ENCODE data around the gene SHROOM3.

Gene SHROOM3

GRCh38 chr4:76692761-76693160 is 257.7 kb downstream of the SHROOM3 start:
- H3K36me3 Mint-ChIP-seq (ENCODE audit: low read depth), result no peaks in the 10 kb centered on the region
- peaks cover 76% of the 10 kb centered on the region for H3K27me3 Mint-ChIP-seq
- intact Hi-C loops (cut with micrococcal nuclease), result no loop called here
- no peak overlapping the region for H3K4me3 Mint-ChIP-seq
- H3K4me1 Mint-ChIP-seq (ENCODE audit: low read depth), result peaks cover 10% of the 10 kb centered on the region
- no peaks in the 10 kb centered on the region for H3K9me3 Mint-ChIP-seq
- no peak overlapping the region for H3K27ac Mint-ChIP-seq

GRCh38 chr4:76694056-76694455 is 259.0 kb downstream of the SHROOM3 start:
- no peaks in the 10 kb centered on the region for H3K36me3 Mint-ChIP-seq (ENCODE audit: low read depth)
- H3K4me1 Mint-ChIP-seq (ENCODE audit: low read depth), result peaks cover 10% of the 10 kb centered on the region
- no peak overlapping the region for H3K4me3 Mint-ChIP-seq
- H3K9me3 Mint-ChIP-seq, result no peaks in the 10 kb centered on the region
- peaks cover 68% of the 10 kb centered on the region for H3K27me3 Mint-ChIP-seq
- H3K27ac Mint-ChIP-seq, result no peak overlapping the region
- intact Hi-C loops (cut with micrococcal nuclease), result no loop called here

- H3K27me3 Mint-ChIP-seq, result peaks cover 63% of the 10 kb centered on the region
- H3K36me3 Mint-ChIP-seq (ENCODE audit: low read depth), result no peaks in the 10 kb centered on the region
- intact Hi-C loops (cut with micrococcal nuclease), result no loop called here
- no peak overlapping the region for H3K4me3 Mint-ChIP-seq
- no peaks in the 10 kb centered on the region for H3K9me3 Mint-ChIP-seq
- H3K4me1 Mint-ChIP-seq (ENCODE audit: low read depth), result no peaks in the 10 kb centered on the region
- no peak overlapping the region for H3K27ac Mint-ChIP-seq
Measured at GRCh38 chr4:76696109-76696508, 261.1 kb downstream of the SHROOM3 start.

- H3K27me3 Mint-ChIP-seq, result peaks cover 54% of the 10 kb centered on the region
- H3K36me3 Mint-ChIP-seq (ENCODE audit: low read depth), result no peaks in the 10 kb centered on the region
- no peaks in the 10 kb centered on the region for H3K9me3 Mint-ChIP-seq
- H3K27ac Mint-ChIP-seq, result no peak overlapping the region
- no peaks in the 10 kb centered on the region for H3K4me1 Mint-ChIP-seq (ENCODE audit: low read depth)
- intact Hi-C loops (cut with micrococcal nuclease), result no loop called here
- no peak overlapping the region for H3K4me3 Mint-ChIP-seq
Measured at GRCh38 chr4:76697129-76697803, 262.2 kb downstream of the SHROOM3 start.

GRCh38 chr4:76698141-76698540 is 263.1 kb downstream of the SHROOM3 start:
- no peak overlapping the region for H3K27ac Mint-ChIP-seq
- no peak overlapping the region for H3K4me3 Mint-ChIP-seq
- intact Hi-C loops (cut with micrococcal nuclease), result no loop called here
- no peaks in the 10 kb centered on the region for H3K9me3 Mint-ChIP-seq
- no peaks in the 10 kb centered on the region for H3K36me3 Mint-ChIP-seq (ENCODE audit: low read depth)
- H3K4me1 Mint-ChIP-seq (ENCODE audit: low read depth), result no peaks in the 10 kb centered on the region
- peaks cover 57% of the 10 kb centered on the region for H3K27me3 Mint-ChIP-seq

GRCh38 chr4:76699751-76700310 is 264.8 kb downstream of the SHROOM3 start:
- H3K27ac Mint-ChIP-seq, result no peak overlapping the region
- no peaks in the 10 kb centered on the region for H3K9me3 Mint-ChIP-seq
- intact Hi-C loops (cut with micrococcal nuclease), result no loop called here
- no peaks in the 10 kb centered on the region for H3K36me3 Mint-ChIP-seq (ENCODE audit: low read depth)
- H3K4me1 Mint-ChIP-seq (ENCODE audit: low read depth), result peaks cover 9% of the 10 kb centered on the region
- H3K27me3 Mint-ChIP-seq, result peaks cover 56% of the 10 kb centered on the region
- H3K4me3 Mint-ChIP-seq, result no peak overlapping the region

GRCh38 chr4:76702440-76703122 is 267.6 kb downstream of the SHROOM3 start:
- H3K27ac Mint-ChIP-seq, result no peak overlapping the region
- H3K9me3 Mint-ChIP-seq, result no peaks in the 10 kb centered on the region
- peaks cover 53% of the 10 kb centered on the region for H3K27me3 Mint-ChIP-seq
- intact Hi-C loops (cut with micrococcal nuclease), result no loop called here
- H3K4me3 Mint-ChIP-seq, result no peak overlapping the region
- peaks cover 16% of the 10 kb centered on the region for H3K4me1 Mint-ChIP-seq (ENCODE audit: low read depth)
- H3K36me3 Mint-ChIP-seq (ENCODE audit: low read depth), result no peaks in the 10 kb centered on the region

GRCh38 chr4:76703123-76703490 is 268.1 kb downstream of the SHROOM3 start:
- no peak overlapping the region for H3K4me3 Mint-ChIP-seq
- no peak overlapping the region for H3K27ac Mint-ChIP-seq
- H3K27me3 Mint-ChIP-seq, result peaks cover 56% of the 10 kb centered on the region
- peaks cover 16% of the 10 kb centered on the region for H3K4me1 Mint-ChIP-seq (ENCODE audit: low read depth)
- intact Hi-C loops (cut with micrococcal nuclease), result no loop called here
- no peaks in the 10 kb centered on the region for H3K9me3 Mint-ChIP-seq
- H3K36me3 Mint-ChIP-seq (ENCODE audit: low read depth), result no peaks in the 10 kb centered on the region

GRCh38 chr4:76703676-76704075 is 268.6 kb downstream of the SHROOM3 start:
- H3K27me3 Mint-ChIP-seq, result peaks cover 58% of the 10 kb centered on the region
- intact Hi-C loops (cut with micrococcal nuclease), result no loop called here

GRCh38 chr4:76704133-76704881 is 269.3 kb downstream of the SHROOM3 start:
- Mint-ChIP-seq H3K27ac (no peak overlapping the region), H3K27me3 (peaks cover 60% of the 10 kb centered on the region), H3K4me1 (ENCODE audit: low read depth) (peaks cover 16% of the 10 kb centered on the region), H3K36me3 (ENCODE audit: low read depth) (no peaks in the 10 kb centered on the region), H3K4me3 (peak overlapping the region; percentile 1), H3K9me3 (no peaks in the 10 kb centered on the region)
- intact Hi-C loops (cut with micrococcal nuclease), result no loop called here

More at GRCh38 chr4:76703676-76704075, 268.6 kb downstream of the SHROOM3 start:
- H3K9me3 Mint-ChIP-seq, result no peaks in the 10 kb centered on the region
- peaks cover 16% of the 10 kb centered on the region for H3K4me1 Mint-ChIP-seq (ENCODE audit: low read depth)
- H3K36me3 Mint-ChIP-seq (ENCODE audit: low read depth), result no peaks in the 10 kb centered on the region
- H3K27ac Mint-ChIP-seq, result no peak overlapping the region
- no peak overlapping the region for H3K4me3 Mint-ChIP-seq

- Mint-ChIP-seq H3K4me3 (no peak overlapping the region), H3K4me1 (ENCODE audit: low read depth) (peaks cover 22% of the 10 kb centered on the region), H3K27me3 (peaks cover 59% of the 10 kb centered on the region), H3K9me3 (no peaks in the 10 kb centered on the region), H3K36me3 (ENCODE audit: low read depth) (no peaks in the 10 kb centered on the region), H3K27ac (no peak overlapping the region)
- intact Hi-C loops (cut with micrococcal nuclease), result no loop called here
Measured at GRCh38 chr4:76705472-76705871, 270.4 kb downstream of the SHROOM3 start.

- H3K4me1 Mint-ChIP-seq (ENCODE audit: low read depth), result peaks cover 22% of the 10 kb centered on the region
- no peaks in the 10 kb centered on the region for H3K9me3 Mint-ChIP-seq
- intact Hi-C loops (cut with micrococcal nuclease), result no loop called here
- H3K27ac Mint-ChIP-seq, result no peak overlapping the region
- H3K27me3 Mint-ChIP-seq, result peaks cover 58% of the 10 kb centered on the region
- H3K4me3 Mint-ChIP-seq, result no peak overlapping the region
- no peaks in the 10 kb centered on the region for H3K36me3 Mint-ChIP-seq (ENCODE audit: low read depth)
Measured at GRCh38 chr4:76706581-76706980, 271.6 kb downstream of the SHROOM3 start.

- H3K36me3 Mint-ChIP-seq (ENCODE audit: low read depth), result no peaks in the 10 kb centered on the region
- no peak overlapping the region for H3K27ac Mint-ChIP-seq
- no peak overlapping the region for H3K4me3 Mint-ChIP-seq
- H3K4me1 Mint-ChIP-seq (ENCODE audit: low read depth), result peaks cover 20% of the 10 kb centered on the region
- intact Hi-C loops (cut with micrococcal nuclease), result no loop called here
- H3K9me3 Mint-ChIP-seq, result no peaks in the 10 kb centered on the region
- peaks cover 61% of the 10 kb centered on the region for H3K27me3 Mint-ChIP-seq
Measured at GRCh38 chr4:76708971-76709771, 274.1 kb downstream of the SHROOM3 start.
